Mesendoderm (in vitro differentiated cells): Measurements from ENCODE around the gene NR1I2.

ENCODE experiments used
- DNase-seq: peaks from one replicate; pipeline ENCODE4 v3.0.0; 2013
- H2AK5ac ChIP-seq: 2 replicates; pipeline ENCODE4 v1.6.1; 2013; ENCODE audit warnings: low read length, inconsistent platforms
- H2BK120ac ChIP-seq: 2 replicates; pipeline ENCODE4 v1.6.1; 2013; ENCODE audit warnings: low read depth, mild to moderate bottlenecking, low read length, moderate library complexity, mixed read lengths
- H2BK15ac ChIP-seq: replicated peaks from 2 replicates; pipeline ENCODE4 v1.6.1; 2013; ENCODE audit warnings: low read depth, mild to moderate bottlenecking, moderate library complexity
- H2BK5ac ChIP-seq: 2 replicates; pipeline ENCODE4 v1.6.1; 2013; ENCODE audit warnings: low read length, inconsistent platforms
- H3K18ac ChIP-seq: 2 replicates; pipeline ENCODE4 v1.6.1; 2013; ENCODE audit warnings: mild to moderate bottlenecking, low read length, mixed read lengths
- H3K23ac ChIP-seq: one replicate; pipeline ENCODE4 v1.6.1; 2013; ENCODE audit warnings: low read length
- H3K27ac ChIP-seq: 2 replicates; pipeline ENCODE4 v1.5.1; 2013; ENCODE audit warnings: low read depth, mild to moderate bottlenecking, inconsistent platforms, low read length, moderate library complexity
- H3K27me3 ChIP-seq: 2 replicates; pipeline ENCODE4 v1.6.1; 2013; ENCODE audit warnings: low read length, control low read depth, mild to moderate bottlenecking, inconsistent platforms; ENCODE audit not compliant: insufficient read depth, poor library complexity
- H3K36me3 ChIP-seq: 2 replicates; pipeline ENCODE4 v1.6.1; 2013; ENCODE audit warnings: low read length, inconsistent platforms; ENCODE audit not compliant: control insufficient read depth, insufficient read depth
- H3K4ac ChIP-seq: one replicate; pipeline ENCODE4 v1.6.1; 2013; ENCODE audit warnings: low read depth, mild to moderate bottlenecking, low read length, moderate library complexity
- H3K4me1 ChIP-seq: 2 replicates; pipeline ENCODE4 v1.6.1; 2013; ENCODE audit warnings: low read depth, low read length, inconsistent platforms; ENCODE audit not compliant: control insufficient read depth
- H3K4me2 ChIP-seq: 2 replicates; pipeline ENCODE4 v1.6.1; 2013; ENCODE audit warnings: low read length
- H3K4me3 ChIP-seq: 2 replicates; pipeline ENCODE4 v1.5.1; 2013; ENCODE audit warnings: mild to moderate bottlenecking, low read length
- H3K56ac ChIP-seq: one replicate; pipeline ENCODE4 v1.6.1; 2013; ENCODE audit warnings: low read length
- H3K79me1 ChIP-seq: 2 replicates; pipeline ENCODE4 v1.6.1; 2013; ENCODE audit warnings: low read length, inconsistent platforms
- H3K79me2 ChIP-seq: 2 replicates; pipeline ENCODE4 v1.6.1; 2013; ENCODE audit warnings: mild to moderate bottlenecking, low read length; ENCODE audit not compliant: control insufficient read depth, insufficient read depth
- H3K9ac ChIP-seq: 2 replicates; pipeline ENCODE4 v1.6.1; 2013; ENCODE audit warnings: low read length, inconsistent platforms
- H4K5ac ChIP-seq: one replicate; pipeline ENCODE4 v1.6.1; 2013; ENCODE audit warnings: low read length
- H4K8ac ChIP-seq: one replicate; pipeline ENCODE4 v1.6.1; 2013; ENCODE audit warnings: low read depth, mild to moderate bottlenecking, control low read depth, low read length, moderate library complexity
- WGBS: extraction: QIAGEN DNeasy Blood & Tissue Kit; methylation state at CpG from one replicate; pipeline ENCODE4 v1.1.7; 2013; ENCODE audit warnings: low lambda C conversion rate, missing lambda C conversion rate; ENCODE audit not compliant: insufficient coverage; ENCODE audit errors: extremely low coverage; 5-methylcytosine and 5-hydroxymethylcytosine counted together

NR1I2 gene

DNA sequence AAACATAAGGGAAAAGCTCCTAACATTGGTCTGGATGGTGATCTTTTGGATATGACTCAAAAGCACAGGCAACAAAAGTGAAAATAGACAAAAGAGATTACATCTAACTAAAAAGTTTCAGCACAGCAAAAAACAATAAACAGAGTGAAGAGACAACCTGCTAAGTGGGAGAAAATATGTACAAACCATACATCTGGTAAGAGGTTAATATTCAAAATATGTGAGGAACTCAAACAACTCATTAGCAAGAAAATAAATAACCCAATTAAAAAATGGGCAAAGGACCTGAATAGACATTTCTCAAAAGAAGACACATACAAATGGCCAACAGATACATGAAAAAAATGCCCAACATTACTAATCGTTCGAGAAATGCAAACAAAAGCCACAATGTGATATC is 19.0 kb upstream of the NR1I2 start:
- no peak overlapping the region for H3K4me2 ChIP-seq
- no peak overlapping the region for H2BK5ac ChIP-seq
- no peak overlapping the region for H4K5ac ChIP-seq
- WGBS: no CpG with 5 or more reads among the region's 2 CpGs
- no peak overlapping the region for H3K4me3 ChIP-seq
- H3K18ac ChIP-seq: no peak overlapping the region
- H3K23ac ChIP-seq: no peak overlapping the region
- H3K4ac ChIP-seq: no peak overlapping the region
- no peaks in the 10 kb centered on the region for H3K27me3 ChIP-seq
- no peaks in the 10 kb centered on the region for H3K79me1 ChIP-seq
- no peaks in the 10 kb centered on the region for H3K4me1 ChIP-seq
- H3K27ac ChIP-seq: no peak overlapping the region
- H2BK15ac ChIP-seq: no peak overlapping the region
- H3K56ac ChIP-seq: no peak overlapping the region
- H3K36me3 ChIP-seq: no peaks in the 10 kb centered on the region
- no peak overlapping the region for H4K8ac ChIP-seq
- DNase-seq: no peak
- H3K79me2 ChIP-seq: no peaks in the 10 kb centered on the region
- H2BK120ac ChIP-seq: no peak overlapping the region
- H2AK5ac ChIP-seq: no peak overlapping the region
- no peak overlapping the region for H3K9ac ChIP-seq

- Histone ChIP-seq H2BK120ac (no peak overlapping the region), H3K27ac (no peak overlapping the region), H3K79me2 (no peaks in the 10 kb centered on the region), H3K4me2 (no peak overlapping the region), H3K4ac (no peak overlapping the region), H3K18ac (no peak overlapping the region), H3K4me3 (no peak overlapping the region), H3K56ac (no peak overlapping the region), H2BK5ac (no peak overlapping the region), H3K36me3 (no peaks in the 10 kb centered on the region), H4K5ac (no peak overlapping the region), H2BK15ac (no peak overlapping the region), H4K8ac (no peak overlapping the region), H3K4me1 (no peaks in the 10 kb centered on the region), H2AK5ac (no peak overlapping the region), H3K9ac (no peak overlapping the region), H3K23ac (no peak overlapping the region), H3K27me3 (no peaks in the 10 kb centered on the region), H3K79me1 (no peaks in the 10 kb centered on the region)
- no peak for DNase-seq
Observed at GRCh38 chr3:119763466-119763865, 18.4 kb upstream of the NR1I2 start.

- H2BK5ac ChIP-seq: no peak overlapping the region
- no CpG with 5 or more reads among the region's 1 CpG for WGBS
Observed at GRCh38 chr3:119765239-119765638, 16.7 kb upstream of the NR1I2 start.

DNA sequence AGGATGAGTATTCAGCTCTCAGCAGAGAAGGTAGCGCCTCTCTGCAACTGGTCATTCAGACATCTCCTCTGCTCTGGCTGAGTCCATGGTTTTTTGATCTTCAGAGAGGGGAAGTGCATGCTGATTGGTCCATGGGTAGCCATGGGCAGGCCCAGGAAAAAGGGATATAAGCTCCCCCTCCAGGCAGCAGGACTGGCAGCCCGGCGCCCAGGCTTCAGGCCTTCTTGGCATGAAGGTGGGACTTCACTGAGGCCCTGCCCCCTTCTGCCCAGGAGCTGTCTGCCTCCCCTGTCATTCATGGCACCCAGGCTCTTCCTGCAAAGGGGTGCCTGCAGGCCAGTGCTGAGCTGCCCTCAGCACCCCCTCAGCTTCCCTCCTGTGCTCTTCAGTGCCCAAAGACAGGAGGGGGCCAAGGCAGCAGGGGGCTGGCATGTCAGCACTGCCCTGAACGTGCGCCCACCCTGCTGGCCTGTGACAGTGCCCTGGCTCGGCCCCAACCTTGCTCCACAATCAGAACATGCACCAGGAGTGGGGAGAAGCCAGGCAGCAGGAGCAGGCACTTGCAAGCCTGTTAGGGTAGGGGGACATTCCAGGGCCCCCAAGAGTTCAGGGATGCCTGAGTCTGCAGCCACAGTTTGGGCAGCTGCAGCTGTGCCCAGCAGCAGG is 13.8 kb upstream of the NR1I2 start:
- no peak overlapping the region for H2BK5ac ChIP-seq
- no peak overlapping the region for H2AK5ac ChIP-seq
- H3K4ac ChIP-seq: no peak overlapping the region
- no peaks in the 10 kb centered on the region for H3K27me3 ChIP-seq
- H3K27ac ChIP-seq: no peak overlapping the region
- no peak overlapping the region for H3K18ac ChIP-seq
- H3K79me1 ChIP-seq: no peaks in the 10 kb centered on the region
- H3K9ac ChIP-seq: no peak overlapping the region
- H3K79me2 ChIP-seq: no peaks in the 10 kb centered on the region
- H3K56ac ChIP-seq: no peak overlapping the region
- H2BK15ac ChIP-seq: no peak overlapping the region
- no peak overlapping the region for H2BK120ac ChIP-seq
- no peaks in the 10 kb centered on the region for H3K4me1 ChIP-seq
- H4K5ac ChIP-seq: no peak overlapping the region
- no peak overlapping the region for H3K4me3 ChIP-seq
- H3K4me2 ChIP-seq: no peak overlapping the region
- WGBS: no CpG with 5 or more reads among the region's 6 CpGs
- no peak overlapping the region for H3K23ac ChIP-seq
- H4K8ac ChIP-seq: no peak overlapping the region
- DNase-seq: no peak
- no peaks in the 10 kb centered on the region for H3K36me3 ChIP-seq

More at GRCh38 chr3:119765239-119765638, 16.7 kb upstream of the NR1I2 start:
- H3K4me2 ChIP-seq: no peak overlapping the region
- no peaks in the 10 kb centered on the region for H3K79me2 ChIP-seq
- no peaks in the 10 kb centered on the region for H3K36me3 ChIP-seq
- H3K18ac ChIP-seq: no peak overlapping the region
- H3K27me3 ChIP-seq: no peaks in the 10 kb centered on the region
- H4K8ac ChIP-seq: no peak overlapping the region
- no peaks in the 10 kb centered on the region for H3K4me1 ChIP-seq
- no peak overlapping the region for H4K5ac ChIP-seq
- H2BK120ac ChIP-seq: no peak overlapping the region
- H2AK5ac ChIP-seq: no peak overlapping the region
- H3K79me1 ChIP-seq: no peaks in the 10 kb centered on the region
- H3K9ac ChIP-seq: no peak overlapping the region
- H2BK15ac ChIP-seq: no peak overlapping the region
- H3K4me3 ChIP-seq: no peak overlapping the region
- H3K23ac ChIP-seq: no peak overlapping the region
- H3K4ac ChIP-seq: no peak overlapping the region
- no peak overlapping the region for H3K27ac ChIP-seq
- no peak overlapping the region for H3K56ac ChIP-seq
- no peak for DNase-seq

GRCh38 chr3:119768668-119769393 is 13.1 kb upstream of the NR1I2 start:
- H4K5ac ChIP-seq: no peak overlapping the region
- H3K18ac ChIP-seq: no peak overlapping the region
- H2BK120ac ChIP-seq: no peak overlapping the region
- no peak overlapping the region for H2BK15ac ChIP-seq
- no peak for DNase-seq
- H3K36me3 ChIP-seq: no peaks in the 10 kb centered on the region
- no peak overlapping the region for H3K4me2 ChIP-seq
- H3K4me1 ChIP-seq: no peaks in the 10 kb centered on the region
- no peak overlapping the region for H4K8ac ChIP-seq
- no peak overlapping the region for H3K56ac ChIP-seq
- no peak overlapping the region for H3K4ac ChIP-seq
- no peak overlapping the region for H3K23ac ChIP-seq
- no peak overlapping the region for H2AK5ac ChIP-seq
- H3K27me3 ChIP-seq: no peaks in the 10 kb centered on the region
- H2BK5ac ChIP-seq: no peak overlapping the region
- WGBS: no CpG with 5 or more reads among the region's 9 CpGs
- H3K4me3 ChIP-seq: no peak overlapping the region
- no peak overlapping the region for H3K27ac ChIP-seq
- H3K79me1 ChIP-seq: no peaks in the 10 kb centered on the region
- no peaks in the 10 kb centered on the region for H3K79me2 ChIP-seq
- H3K9ac ChIP-seq: no peak overlapping the region
